GDM1 (cell line): ENCODE results near the gene CCNT1.
"Not testable (repeated sequence)": the region's sequence is repeated elsewhere in the genome, so short reads cannot be mapped to it uniquely, and the experiment has no call there.

ENCODE experiments used
- DNase-seq: peaks from one replicate; lab custom pipeline; 2025; lab: John Stamatoyannopoulos, UW

CCNT1 gene

GRCh38 chr12:48716493-48717251 is at the start of gene CCNT1:
CCNT1 (minus strand) TSS chr12:48716707; CDS start chr12:48716675, 32 bp downstream.
- peak; percentile 99 for DNase-seq

GRCh38 chr12:48765753-48766162 is 49.3 kb upstream of the CCNT1 start:
- peak; percentile 77 for DNase-seq

- DNase-seq = no peak
These were observed 48.0 kb upstream of the CCNT1 start for GRCh38 chr12:48764521-48764920.

- no peak for DNase-seq
These were observed 42.2 kb upstream of the CCNT1 start for GRCh38 chr12:48758737-48759136.

- no peak for DNase-seq
These were observed 41.7 kb upstream of the CCNT1 start for GRCh38 chr12:48758186-48758585.

GRCh38 chr12:48750769-48751356 is 34.4 kb upstream of the CCNT1 start:
- no peak for DNase-seq

- DNase-seq = no peak
These were observed 33.7 kb upstream of the CCNT1 start for GRCh38 chr12:48750215-48750614.

GRCh38 chr12:48744251-48745008 is 27.9 kb upstream of the CCNT1 start:
- no peak for DNase-seq

- no peak for DNase-seq
These were observed 23.2 kb upstream of the CCNT1 start for GRCh38 chr12:48739618-48740269.

GRCh38 chr12:48736456-48736855 is 19.9 kb upstream of the CCNT1 start:
- DNase-seq = no peak

GRCh38 chr12:48728807-48729206 is 12.3 kb upstream of the CCNT1 start:
- no peak for DNase-seq

- not testable (repeated sequence) for DNase-seq
These were observed 4.2 kb upstream of the CCNT1 start for GRCh38 chr12:48720737-48721136.

- DNase-seq = not testable (repeated sequence)
These were observed 3.7 kb upstream of the CCNT1 start for GRCh38 chr12:48720171-48720570.

- not testable (repeated sequence) for DNase-seq
These were observed 2.5 kb upstream of the CCNT1 start for GRCh38 chr12:48719002-48719401.

- DNase-seq = no peak
These were observed 767 bp upstream of the CCNT1 start for GRCh38 chr12:48717252-48717695.

- DNase-seq = no peak
These were observed 377 bp downstream of the CCNT1 start for GRCh38 chr12:48716168-48716492.

GRCh38 chr12:48712209-48712608 is 4.3 kb downstream of the CCNT1 start:
- no peak for DNase-seq

- not testable (repeated sequence) for DNase-seq
These were observed 17.7 kb downstream of the CCNT1 start for GRCh38 chr12:48698822-48699221.

- no peak for DNase-seq
These were observed 19.9 kb downstream of the CCNT1 start for GRCh38 chr12:48696626-48697025.

- no peak for DNase-seq
These were observed 20.6 kb downstream of the CCNT1 start for GRCh38 chr12:48695859-48696258.

GRCh38 chr12:48694038-48694437 is 22.5 kb downstream of the CCNT1 start:
- DNase-seq = no peak

GRCh38 chr12:48693572-48693971 is 22.9 kb downstream of the CCNT1 start:
- no peak for DNase-seq
